Measurements from ENCODE around the gene ANTXR2. TPM values are rescaled to one million over a fixed set of nuclear protein-coding genes. Genes with fewer than 3 reads are reported as not detected.

Gene ANTXR2
- total and polyA plus RNA-seq, 2 of the 13 experiments (the other 11 are each of a cell fraction or from before 2014, with no cell fraction given): 4.6 to 14.5 TPM

GRCh38 chr4:79852305-79852730, 220.7 kb downstream of the ANTXR2 start (continued):
- TF ChIP-seq HNF1A (IDR thresholded peaks at IDR 0.05; ENCODE audit: low read depth): no peak
- TF ChIP-seq HNF1A (CRISPR knock-in tag; IDR thresholded peaks at IDR 0.05; ENCODE audit: borderline replicate concordance): no peak
- TF ChIP-seq KDM6A (CRISPR knock-in tag; IDR thresholded peaks at IDR 0.05; ENCODE audit: low read depth): no peak
- TF ChIP-seq ZFY (CRISPR knock-in tag; IDR thresholded peaks at IDR 0.05): no peak
- no peak for TF ChIP-seq CENPX (CRISPR knock-in tag; IDR thresholded peaks at IDR 0.05)
- no peak for TF ChIP-seq CENPBD1 (CRISPR knock-in tag; IDR thresholded peaks at IDR 0.05; ENCODE audit: borderline replicate concordance, low read depth)
- TF ChIP-seq RFXAP (CRISPR knock-in tag; IDR thresholded peaks at IDR 0.05; ENCODE audit: borderline replicate concordance): no peak
- no peak for TF ChIP-seq HNF4G (IDR thresholded peaks at IDR 0.05; ENCODE audit: borderline replicate concordance, low read depth, low read length)
- TF ChIP-seq HNF4G (CRISPR knock-in tag; IDR thresholded peaks at IDR 0.05; ENCODE audit: borderline replicate concordance, low read depth): no peak
- TF ChIP-seq CEBPG (CRISPR knock-in tag; IDR thresholded peaks at IDR 0.05): peak; percentile 80
- peak in 1 of 2 experiments; percentile 99; a peak in 2 of 4 replicates for TF ChIP-seq ATF4 (CRISPR knock-in tag; IDR thresholded peaks at IDR 0.05)
- no peak for TF ChIP-seq SALL2 (CRISPR knock-in tag; IDR thresholded peaks at IDR 0.05)
- TF ChIP-seq GABPB1 (CRISPR knock-in tag; IDR thresholded peaks at IDR 0.05): peak; percentile 60; the same call in 1 of the 2 replicates
- no peak for TF ChIP-seq ZNF543 (CRISPR knock-in tag; IDR thresholded peaks at IDR 0.05)
- TF ChIP-seq KAT8 (CRISPR knock-in tag; IDR thresholded peaks at IDR 0.05): peak; percentile 19; the same call in 1 of the 2 replicates
- no peak for TF ChIP-seq ZSCAN21 (CRISPR knock-in tag; IDR thresholded peaks at IDR 0.05; ENCODE audit: borderline replicate concordance)
- no peak for TF ChIP-seq POGK (CRISPR knock-in tag; conservative IDR thresholded peaks at IDR 0.05)
- TF ChIP-seq TEAD2 (CRISPR knock-in tag; IDR thresholded peaks at IDR 0.05): no peak
- no peak for TF ChIP-seq FIP1L1 (IDR thresholded peaks at IDR 0.05; ENCODE audit: borderline replicate concordance, insufficient read depth, low read depth, low read length)
- no peak for TF ChIP-seq ARNT (IDR thresholded peaks at IDR 0.05)
- TF ChIP-seq ZBTB1 (CRISPR knock-in tag; IDR thresholded peaks at IDR 0.05; ENCODE audit: borderline replicate concordance): no peak
- no peak for TF ChIP-seq ZNF891 (CRISPR knock-in tag; IDR thresholded peaks at IDR 0.05)
- TF ChIP-seq KLF12 (CRISPR knock-in tag; IDR thresholded peaks at IDR 0.05; ENCODE audit: borderline replicate concordance): no peak
- 0 out of 2 replicates have a peak, but pooled peaks have one; percentile 18 for TF ChIP-seq RARA (CRISPR knock-in tag; IDR thresholded peaks at IDR 0.05)
- TF ChIP-seq KDM5A (IDR thresholded peaks at IDR 0.05; ENCODE audit: borderline replicate concordance, low read length): no peak
- no peak for TF ChIP-seq ZIK1 (CRISPR knock-in tag; IDR thresholded peaks at IDR 0.05; ENCODE audit: borderline replicate concordance, low read depth)

All from HepG2 (cell line).